ENCODE results near the gene OCLN.
"Not testable (repeated sequence)": the region's sequence is repeated elsewhere in the genome, so short reads cannot be mapped to it uniquely, and the experiment has no call there.

Gene OCLN

DNA sequence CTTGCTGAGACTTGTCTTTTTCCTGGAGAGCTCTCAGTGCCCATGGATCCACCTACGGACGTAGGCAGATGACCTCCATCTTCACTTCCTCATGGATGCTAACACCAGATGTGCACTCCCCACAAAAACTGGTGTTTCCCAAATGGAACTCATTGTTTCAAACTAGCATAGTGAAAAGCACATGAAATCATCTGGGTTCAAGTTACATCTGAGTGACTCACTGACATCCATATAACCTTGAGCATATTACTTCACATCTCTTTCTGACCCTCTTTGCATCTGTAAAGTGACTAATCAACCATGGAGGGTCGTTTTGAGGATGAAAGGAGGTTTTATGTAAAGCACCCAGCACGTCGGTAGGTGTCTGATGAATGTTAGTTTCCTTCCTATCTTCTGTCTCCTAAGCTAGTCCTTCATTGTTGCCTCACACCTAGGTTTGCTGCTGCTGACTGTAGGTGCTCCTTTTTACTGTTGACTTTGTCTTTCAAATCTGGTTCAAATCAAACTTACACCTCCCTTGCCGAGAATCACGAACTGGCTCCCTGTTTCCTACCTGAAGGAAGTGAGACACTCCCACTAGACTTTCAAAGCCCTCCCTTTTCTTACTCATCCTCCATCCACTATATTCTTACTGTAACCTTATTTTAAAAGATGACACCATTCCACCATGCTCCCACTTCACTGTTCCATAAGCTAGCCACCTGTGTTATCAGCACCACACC, 10.3 kb downstream of the OCLN start:
- Histone ChIP-seq H3K36me3 (ENCODE audit: control insufficient read depth in 2 of 2, insufficient read depth in 2 of 2, low read length in 2 of 2) (peaks cover 12% of the 10 kb centered on the region in 2 donors), H3K9me3 (ENCODE audit: control insufficient read depth in 2 of 2, low read length in 2 of 2) (no peaks in the 10 kb centered on the region), H3K4me1 (ENCODE audit: control insufficient read depth in 2 of 2, insufficient read depth in 2 of 2, low read length in 2 of 2) (peaks cover 3 to 19% of the 10 kb centered on the region in 2 donors), H3K27ac (ENCODE audit: low read depth in 2 of 2, low read length in 2 of 2) (peak overlapping the region; percentile 11 to 17), H3K9ac (ENCODE audit: low read depth in 1 of 2, low read length in 2 of 2) (peak overlapping the region in 1 of 2 donors; percentile 8), H3K27me3 (ENCODE audit: control insufficient read depth in 2 of 2, insufficient read depth in 2 of 2, low read length in 2 of 2) (no peaks in the 10 kb centered on the region), H3K4me3 (ENCODE audit: low read length in 2 of 2) (no peak overlapping the region)

- Histone ChIP-seq H3K36me3 (ENCODE audit: control insufficient read depth in 2 of 2, insufficient read depth in 2 of 2, low read length in 2 of 2) (peaks cover 15% of the 10 kb centered on the region in 2 donors), H3K27ac (ENCODE audit: low read depth in 2 of 2, low read length in 2 of 2) (no peak overlapping the region), H3K27me3 (ENCODE audit: control insufficient read depth in 2 of 2, insufficient read depth in 2 of 2, low read length in 2 of 2) (no peaks in the 10 kb centered on the region), H3K4me3 (ENCODE audit: low read length in 2 of 2) (no peak overlapping the region), H3K9ac (ENCODE audit: low read depth in 1 of 2, low read length in 2 of 2) (no peak overlapping the region), H3K9me3 (ENCODE audit: control insufficient read depth in 2 of 2, low read length in 2 of 2) (no peaks in the 10 kb centered on the region), H3K4me1 (ENCODE audit: control insufficient read depth in 2 of 2, insufficient read depth in 2 of 2, low read length in 2 of 2) (peaks cover 3 to 19% of the 10 kb centered on the region in 2 donors)
These were observed 11.4 kb downstream of the OCLN start for GRCh38 chr5:69504036-69504435.

DNA sequence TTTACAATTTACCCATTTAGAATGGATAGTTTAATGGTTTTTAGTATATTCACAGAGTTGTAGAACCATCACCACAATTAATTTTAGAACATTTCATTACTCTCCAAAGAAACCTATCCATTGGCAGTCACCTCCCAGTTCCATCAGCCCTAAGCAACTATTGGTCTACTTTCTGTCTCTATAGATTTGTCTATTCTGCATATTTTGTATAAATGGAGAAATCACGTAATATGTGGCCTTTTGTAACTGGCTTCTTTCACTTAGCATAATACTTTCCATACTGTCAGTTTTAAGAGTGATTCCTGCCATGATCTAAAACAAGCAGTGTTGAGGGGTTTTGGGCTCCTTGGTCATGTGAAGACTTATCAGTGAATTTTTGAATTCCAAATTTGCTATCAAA, 12.7 kb downstream of the OCLN start:
- no peak overlapping the region for H3K4me3 ChIP-seq (ENCODE audit: low read length in 2 of 2)
- H3K36me3 ChIP-seq (ENCODE audit: control insufficient read depth in 2 of 2, insufficient read depth in 2 of 2, low read length in 2 of 2) = peaks cover 25 to 26% of the 10 kb centered on the region in 2 donors
- no peak overlapping the region for H3K9ac ChIP-seq (ENCODE audit: low read depth in 1 of 2, low read length in 2 of 2)
- H3K27me3 ChIP-seq (ENCODE audit: control insufficient read depth in 2 of 2, insufficient read depth in 2 of 2, low read length in 2 of 2) = no peaks in the 10 kb centered on the region
- H3K9me3 ChIP-seq (ENCODE audit: control insufficient read depth in 2 of 2, low read length in 2 of 2) = no peaks in the 10 kb centered on the region
- H3K4me1 ChIP-seq (ENCODE audit: control insufficient read depth in 2 of 2, insufficient read depth in 2 of 2, low read length in 2 of 2) = peaks cover 3 to 15% of the 10 kb centered on the region in 2 donors
- H3K27ac ChIP-seq (ENCODE audit: low read depth in 2 of 2, low read length in 2 of 2) = no peak overlapping the region

GRCh38 chr5:69509212-69509611, 16.6 kb downstream of the OCLN start:
- no peaks in the 10 kb centered on the region for H3K9me3 ChIP-seq (ENCODE audit: control insufficient read depth in 2 of 2, low read length in 2 of 2)
- no peak overlapping the region for H3K27ac ChIP-seq (ENCODE audit: low read depth in 2 of 2, low read length in 2 of 2)
- peaks cover 25 to 26% of the 10 kb centered on the region in 2 donors for H3K36me3 ChIP-seq (ENCODE audit: control insufficient read depth in 2 of 2, insufficient read depth in 2 of 2, low read length in 2 of 2)
- H3K4me3 ChIP-seq (ENCODE audit: low read length in 2 of 2) = no peak overlapping the region
- no peak overlapping the region for H3K9ac ChIP-seq (ENCODE audit: low read depth in 1 of 2, low read length in 2 of 2)
- peaks cover 4 to 5% of the 10 kb centered on the region in 2 donors for H3K4me1 ChIP-seq (ENCODE audit: control insufficient read depth in 2 of 2, insufficient read depth in 2 of 2, low read length in 2 of 2)
- H3K27me3 ChIP-seq (ENCODE audit: control insufficient read depth in 2 of 2, insufficient read depth in 2 of 2, low read length in 2 of 2) = no peaks in the 10 kb centered on the region

DNA sequence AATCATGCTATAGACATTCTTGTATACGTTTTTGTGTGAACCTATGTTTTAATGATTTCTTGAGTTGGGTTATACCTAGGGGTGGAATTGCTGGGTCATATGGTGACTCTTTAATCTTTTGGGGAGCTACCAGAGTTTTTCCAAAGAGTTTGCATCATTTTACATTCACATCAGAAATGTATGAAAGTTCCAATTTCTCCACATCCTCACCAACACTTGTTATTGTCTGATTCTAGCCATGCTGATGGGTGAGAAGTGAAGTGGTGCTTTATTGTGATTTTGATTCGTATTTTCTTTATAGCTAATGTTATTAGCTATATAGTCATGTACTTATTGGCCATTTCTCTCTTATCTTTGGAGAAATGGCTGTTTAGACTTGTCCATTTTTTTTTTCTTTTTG, 18.1 kb downstream of the OCLN start:
- Histone ChIP-seq H3K9me3 (ENCODE audit: control insufficient read depth in 2 of 2, low read length in 2 of 2) (no peaks in the 10 kb centered on the region), H3K4me3 (ENCODE audit: low read length in 2 of 2) (no peak overlapping the region), H3K36me3 (ENCODE audit: control insufficient read depth in 2 of 2, insufficient read depth in 2 of 2, low read length in 2 of 2) (peaks cover 19 to 22% of the 10 kb centered on the region in 2 donors), H3K27ac (ENCODE audit: low read depth in 2 of 2, low read length in 2 of 2) (no peak overlapping the region), H3K4me1 (ENCODE audit: control insufficient read depth in 2 of 2, insufficient read depth in 2 of 2, low read length in 2 of 2) (peaks cover 4 to 5% of the 10 kb centered on the region in 2 donors), H3K9ac (ENCODE audit: low read depth in 1 of 2, low read length in 2 of 2) (no peak overlapping the region), H3K27me3 (ENCODE audit: control insufficient read depth in 2 of 2, insufficient read depth in 2 of 2, low read length in 2 of 2) (no peaks in the 10 kb centered on the region)

DNA sequence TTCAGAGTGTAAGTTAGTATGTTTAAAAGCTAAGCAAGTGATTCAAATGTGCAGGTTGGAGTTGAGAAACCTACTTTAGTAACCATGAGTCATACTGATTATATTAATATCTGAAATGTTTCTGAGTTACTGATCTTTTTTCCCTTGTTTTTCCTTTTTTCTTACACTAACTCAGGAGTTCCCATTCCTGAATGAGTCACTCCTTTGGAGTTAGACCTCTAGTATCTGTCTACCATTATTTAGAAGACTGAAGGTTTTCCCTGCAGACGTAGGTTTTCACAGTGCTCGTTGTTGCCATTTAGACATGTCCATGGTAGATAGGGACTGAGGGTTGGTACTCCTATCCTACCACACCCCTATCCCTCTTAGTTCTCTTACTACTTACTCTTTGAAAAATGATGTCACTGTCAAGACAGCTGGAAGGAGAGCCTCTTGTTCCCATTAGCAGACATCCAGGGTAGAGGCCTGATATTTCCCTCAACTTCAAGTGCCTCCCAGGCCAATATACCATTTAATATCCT, 20.2 kb downstream of the OCLN start:
- H3K36me3 ChIP-seq (ENCODE audit: control insufficient read depth in 2 of 2, insufficient read depth in 2 of 2, low read length in 2 of 2) = peaks cover 12 to 14% of the 10 kb centered on the region in 2 donors
- no peak overlapping the region for H3K4me3 ChIP-seq (ENCODE audit: low read length in 2 of 2)
- no peaks in the 10 kb centered on the region for H3K27me3 ChIP-seq (ENCODE audit: control insufficient read depth in 2 of 2, insufficient read depth in 2 of 2, low read length in 2 of 2)
- H3K9ac ChIP-seq (ENCODE audit: low read depth in 1 of 2, low read length in 2 of 2) = no peak overlapping the region
- H3K27ac ChIP-seq (ENCODE audit: low read depth in 2 of 2, low read length in 2 of 2) = no peak overlapping the region
- H3K4me1 ChIP-seq (ENCODE audit: control insufficient read depth in 2 of 2, insufficient read depth in 2 of 2, low read length in 2 of 2) = peaks cover 5 to 12% of the 10 kb centered on the region in 2 donors
- H3K9me3 ChIP-seq (ENCODE audit: control insufficient read depth in 2 of 2, low read length in 2 of 2) = no peaks in the 10 kb centered on the region

DNA sequence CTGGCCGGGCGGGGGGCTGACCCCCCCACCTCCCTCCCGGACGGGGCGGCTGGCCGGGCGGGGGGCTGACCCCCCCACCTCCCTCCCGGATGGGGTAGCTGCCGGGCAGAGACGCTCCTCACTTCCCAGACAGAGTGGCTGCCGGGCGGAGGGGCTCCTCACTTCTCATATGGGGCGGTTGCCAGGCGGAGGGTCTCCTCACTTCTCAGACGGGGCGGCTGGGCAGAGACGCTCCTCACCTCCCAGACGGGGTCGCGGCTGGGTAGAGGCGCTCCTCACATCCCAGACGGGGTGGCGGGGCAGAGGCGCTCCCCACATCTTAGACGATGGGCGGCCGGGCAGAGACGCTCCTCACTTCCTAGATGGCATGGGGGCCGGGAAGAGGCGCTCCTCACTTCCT, 23.0 kb downstream of the OCLN start:
- not testable (repeated sequence) for H3K27ac ChIP-seq (ENCODE audit: low read depth in 2 of 2, low read length in 2 of 2); H3K36me3 ChIP-seq (ENCODE audit: control insufficient read depth in 2 of 2, insufficient read depth in 2 of 2, low read length in 2 of 2); H3K4me3 ChIP-seq (ENCODE audit: low read length in 2 of 2); H3K9ac ChIP-seq (ENCODE audit: low read depth in 1 of 2, low read length in 2 of 2); H3K9me3 ChIP-seq (ENCODE audit: control insufficient read depth in 2 of 2, low read length in 2 of 2); H3K27me3 ChIP-seq (ENCODE audit: control insufficient read depth in 2 of 2, insufficient read depth in 2 of 2, low read length in 2 of 2)
- peaks cover 13 to 27% of the 10 kb centered on the region in 2 donors for H3K4me1 ChIP-seq (ENCODE audit: control insufficient read depth in 2 of 2, insufficient read depth in 2 of 2, low read length in 2 of 2)

- H3K9me3 ChIP-seq (ENCODE audit: control insufficient read depth in 2 of 2, low read length in 2 of 2) = no peaks in the 10 kb centered on the region
- no peak overlapping the region for H3K4me3 ChIP-seq (ENCODE audit: low read length in 2 of 2)
- H3K27me3 ChIP-seq (ENCODE audit: control insufficient read depth in 2 of 2, insufficient read depth in 2 of 2, low read length in 2 of 2) = no peaks in the 10 kb centered on the region
- no peaks in the 10 kb centered on the region for H3K36me3 ChIP-seq (ENCODE audit: control insufficient read depth in 2 of 2, insufficient read depth in 2 of 2, low read length in 2 of 2)
- H3K9ac ChIP-seq (ENCODE audit: low read depth in 1 of 2, low read length in 2 of 2) = peak overlapping the region in 1 of 2 donors; percentile 17
- H3K27ac ChIP-seq (ENCODE audit: low read depth in 2 of 2, low read length in 2 of 2) = peak overlapping the region; percentile 3 to 92
- peaks cover 16 to 34% of the 10 kb centered on the region in 2 donors for H3K4me1 ChIP-seq (ENCODE audit: control insufficient read depth in 2 of 2, insufficient read depth in 2 of 2, low read length in 2 of 2)
These were observed 24.2 kb downstream of the OCLN start for GRCh38 chr5:69516769-69517168.

GRCh38 chr5:69517763-69518212, 25.2 kb downstream of the OCLN start:
- Histone ChIP-seq H3K9me3 (ENCODE audit: control insufficient read depth in 2 of 2, low read length in 2 of 2) (no peaks in the 10 kb centered on the region), H3K4me1 (ENCODE audit: control insufficient read depth in 2 of 2, insufficient read depth in 2 of 2, low read length in 2 of 2) (peaks cover 16 to 36% of the 10 kb centered on the region in 2 donors), H3K27me3 (ENCODE audit: control insufficient read depth in 2 of 2, insufficient read depth in 2 of 2, low read length in 2 of 2) (no peaks in the 10 kb centered on the region), H3K36me3 (ENCODE audit: control insufficient read depth in 2 of 2, insufficient read depth in 2 of 2, low read length in 2 of 2) (no peaks in the 10 kb centered on the region), H3K27ac (ENCODE audit: low read depth in 2 of 2, low read length in 2 of 2) (peak overlapping the region; percentile 80 to 92), H3K4me3 (ENCODE audit: low read length in 2 of 2) (peak overlapping the region in 1 of 2 donors; percentile 26), H3K9ac (ENCODE audit: low read depth in 1 of 2, low read length in 2 of 2) (peak overlapping the region; percentile 24 to 69)

DNA sequence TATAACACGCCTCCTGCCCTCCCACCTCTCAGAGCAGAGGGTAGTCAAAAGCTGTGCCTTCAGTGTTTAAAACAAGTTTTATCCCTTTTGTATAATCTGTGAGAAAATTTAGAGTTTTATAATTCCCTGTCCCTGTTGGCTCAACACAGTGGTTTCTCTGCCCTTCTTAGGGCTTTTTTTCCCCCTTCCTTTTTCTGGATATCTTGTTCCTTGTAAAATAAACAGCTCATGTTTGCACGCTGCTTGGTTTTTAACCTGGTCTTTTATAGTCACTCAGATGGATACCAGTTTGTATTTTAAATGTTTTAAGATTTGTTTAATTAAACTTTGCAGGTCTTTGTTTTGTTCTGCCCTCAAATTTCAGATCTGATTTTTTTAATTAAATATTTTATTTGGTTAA, 26.7 kb downstream of the OCLN start:
- no peaks in the 10 kb centered on the region for H3K9me3 ChIP-seq (ENCODE audit: control insufficient read depth in 2 of 2, low read length in 2 of 2)
- peak overlapping the region in 1 of 2 donors; percentile 39 for H3K27ac ChIP-seq (ENCODE audit: low read depth in 2 of 2, low read length in 2 of 2)
- H3K4me3 ChIP-seq (ENCODE audit: low read length in 2 of 2) = no peak overlapping the region
- no peaks in the 10 kb centered on the region for H3K27me3 ChIP-seq (ENCODE audit: control insufficient read depth in 2 of 2, insufficient read depth in 2 of 2, low read length in 2 of 2)
- H3K9ac ChIP-seq (ENCODE audit: low read depth in 1 of 2, low read length in 2 of 2) = peak overlapping the region in 1 of 2 donors; percentile 39
- peaks cover 11 to 32% of the 10 kb centered on the region in 2 donors for H3K4me1 ChIP-seq (ENCODE audit: control insufficient read depth in 2 of 2, insufficient read depth in 2 of 2, low read length in 2 of 2)
- H3K36me3 ChIP-seq (ENCODE audit: control insufficient read depth in 2 of 2, insufficient read depth in 2 of 2, low read length in 2 of 2) = no peaks in the 10 kb centered on the region

Measured in mucosa of rectum (tissue), 2 donors.